GM12878 (cell line): Measurements from ENCODE around the gene MED13L. TPM values are rescaled to one million over a fixed set of nuclear protein-coding genes. Genes with fewer than 3 reads are reported as not detected.

Experiments used
- ATAC-seq: fragments of 200-7000 bp; cut with Tn5 transposase; 3 replicates; pipeline ENCODE4 v1.9.1; 2020; ENCODE audit warnings: mild to moderate bottlenecking, moderate library complexity
- BruUV-seq: library from RNA; stranded (reverse); fragments of 400-500 nt; replicated peaks from 2 replicates; lab custom pipeline; 2021; lab: Mats Ljungman, UMichigan
- CTCF ChIA-PET: fragments of 300-600 bp; sonication (Branson Sonifier 250); formaldehyde crosslinking; extraction: SDS; loops from one replicate; lab custom pipeline; 2021; ENCODE audit warnings: inconsistent platforms; lab: Yijun Ruan, JAX
- POLR2A ChIA-PET: fragments of 350-600 bp; formaldehyde crosslinking; extraction: SDS; loops from one replicate; lab custom pipeline; 2021; ENCODE audit warnings: inconsistent platforms; lab: Charles Lee
- RAD21 ChIA-PET: fragments of 300-600 bp; sonication (Branson Sonifier 250); formaldehyde crosslinking; loops from one replicate; lab custom pipeline; 2023; ENCODE audit warnings: antibody characterized with exemption; ENCODE audit not compliant: unreplicated experiment; lab: Charles Lee
- SMC1A ChIA-PET: fragments of 300-600 bp; sonication (Branson Sonifier 250); formaldehyde crosslinking; loops from one replicate; lab custom pipeline; 2023; ENCODE audit not compliant: unreplicated experiment, uncharacterized antibody; lab: Charles Lee
- DNase-seq: peaks from one replicate; pipeline ENCODE4 v3.0.0-alpha.2; 2011; ENCODE audit warnings: low read depth, low spot score
- FAIRE-seq: peaks from 3 replicates; lab custom pipeline; 2011; peaks lifted over from hg19 to GRCh38; lab: Jason Lieb, UNC
- H2AFZ ChIP-seq: 2 replicates; pipeline ENCODE4 v1.6.0; 2011; ENCODE audit warnings: low read depth, low read length, control low read depth; ENCODE audit not compliant: control insufficient read depth
- H3K27ac ChIP-seq: 2 replicates; pipeline ENCODE4 v1.5.1; 2011; ENCODE audit warnings: control low read depth; ENCODE audit not compliant: control insufficient read depth, insufficient read depth
- H3K27me3 ChIP-seq, 2 experiments: replicated peaks in 1 of 2; 2 replicates each; pipeline versions ENCODE4 v1.6.0 to v1.6.1; 2011; ENCODE audit warnings: low read length in 1 of 2; ENCODE audit not compliant: control insufficient read depth in 2 of 2, insufficient read depth in 2 of 2
- H3K36me3 ChIP-seq, 2 experiments: 2 replicates each; pipeline ENCODE4 v1.5.1; 2011; ENCODE audit warnings: low read length in 1 of 2; ENCODE audit not compliant: control insufficient read depth in 2 of 2, insufficient read depth in 2 of 2
- H3K4me1 ChIP-seq: 2 replicates; pipeline ENCODE4 v1.6.1; 2011; ENCODE audit warnings: mild to moderate bottlenecking, low read length, moderate library complexity, mixed read lengths; ENCODE audit not compliant: control insufficient read depth, insufficient read depth
- H3K4me2 ChIP-seq: 2 replicates; pipeline ENCODE4 v1.6.0; 2011; ENCODE audit warnings: control low read depth; ENCODE audit not compliant: control insufficient read depth, insufficient read depth
- H3K4me3 ChIP-seq: fragments of 200-600 bp; sonication (generic); 2 replicates; pipeline ENCODE4 v1.5.1; 2016
- H3K79me2 ChIP-seq: 2 replicates; pipeline ENCODE4 v1.6.0; 2011; ENCODE audit warnings: low read length; ENCODE audit not compliant: control insufficient read depth, insufficient read depth
- H3K9ac ChIP-seq: 2 replicates; pipeline ENCODE4 v1.8.0; 2011; ENCODE audit warnings: low read length, control low read depth, mixed read lengths; ENCODE audit not compliant: control insufficient read depth, insufficient read depth
- H3K9me3 ChIP-seq: replicated peaks from 3 replicates; pipeline ENCODE4 v1.5.1; 2011; ENCODE audit warnings: mild to moderate bottlenecking, low read length; ENCODE audit not compliant: control insufficient read depth, insufficient read depth
- H4K20me1 ChIP-seq: 2 replicates; pipeline ENCODE4 v1.6.0; 2011; ENCODE audit not compliant: control insufficient read depth, insufficient read depth
- FOXK2 ChIP-seq: fragments of 450-650 bp; IDR thresholded peaks from 2 replicates; pipeline ENCODE4 v1.6.1; 2017; ENCODE audit warnings: mild to moderate bottlenecking, moderate library complexity
- MXI1 ChIP-seq: fragments of 150-350 bp; IDR thresholded peaks from 2 replicates; pipeline ENCODE4 v1.6.1; 2011; ENCODE audit warnings: low read depth, mild to moderate bottlenecking, inconsistent platforms, low read length, improper control_type of control experiment
- POLR2A ChIP-seq: IDR thresholded peaks from 2 replicates; pipeline ENCODE4 v1.6.1; 2011; ENCODE audit warnings: low read depth, mild to moderate bottlenecking, low read length
- RAD51 ChIP-seq: fragments of 450-650 bp; IDR thresholded peaks from 2 replicates; pipeline ENCODE4 v1.6.1; 2016; ENCODE audit warnings: moderate library complexity, mild to moderate bottlenecking, inconsistent platforms
- SP1 ChIP-seq: IDR thresholded peaks from one replicate; pipeline ENCODE4 v1.6.1; 2011; ENCODE audit warnings: low read depth, low read length
- YBX1 ChIP-seq: fragments of 450-650 bp; IDR thresholded peaks from 2 replicates; pipeline ENCODE4 v1.6.1; 2016; ENCODE audit warnings: antibody characterized with exemption
- ZNF207 ChIP-seq: fragments of 450-650 bp; IDR thresholded peaks from 2 replicates; pipeline ENCODE4 v1.6.1; 2014; ENCODE audit warnings: antibody characterized with exemption, mild to moderate bottlenecking, borderline replicate concordance
- ZNF24 ChIP-seq: fragments of 450-650 bp; IDR thresholded peaks from 2 replicates; pipeline ENCODE4 v1.6.1; 2017; ENCODE audit warnings: antibody characterized with exemption, mild to moderate bottlenecking
- ZNF384 ChIP-seq: IDR thresholded peaks from 2 replicates; pipeline ENCODE4 v1.6.1; 2012; ENCODE audit warnings: low read depth, mild to moderate bottlenecking, low read length, improper control_type of control experiment, borderline replicate concordance
- WGBS: methylation state at CpG from one replicate; pipeline ENCODE4 v1.1.6; 2016; ENCODE audit warnings: low lambda C conversion rate; ENCODE audit not compliant: insufficient replicate concordance, insufficient coverage; ENCODE audit errors: missing lambda C conversion rate; 5-methylcytosine and 5-hydroxymethylcytosine counted together
- in situ Hi-C: fragments of 300-500 bp; cut with MboI; formaldehyde crosslinking; loops from 9 replicates; pipeline ENCODE4 v1.14.3; 2018; ENCODE audit warnings: mixed read lengths
- intact Hi-C: fragments of 100-400 bp; cut with micrococcal nuclease; formaldehyde crosslinking; loops from one replicate; pipeline ENCODE4 v1.14.2; 2022; ENCODE audit not compliant: unreplicated experiment
- polyA plus RNA-seq, 11 experiments: library from polyadenylated mRNA; depleted of rRNA in 4 of 11; unstranded in 6 of 11; stranded (reverse) in 5 of 11; fragments of >200 nt; fragmentation: Nextera tagmentation in 4 of 11; fragmentation: Illumina TruSeq in 1 of 11; extraction: Ambion mirVana in 4 of 11; extraction: Trizol in 1 of 11; gene quantifications; 1 replicate in 1 of 11; 2 replicates in 10 of 11; pipeline versions ENCODE4 v1.2.1 to v1.2.3, GENCODE V29; 2011 to 2016; ENCODE audit warnings: inconsistent platforms in 2 of 11, missing spikeins in 2 of 11, low read depth in 1 of 11
- total RNA-seq, 4 experiments: library from RNA; depleted of rRNA in 3 of 4; stranded (reverse); fragments of >200 nt in 3 of 4; fragmentation: Illumina TruSeq in 1 of 4; extraction: Trizol in 1 of 4; gene quantifications; 2 replicates each; pipeline versions ENCODE4 v1.2.1 to v1.2.3, GENCODE V29; 2013 to 2021
- TF ChIP-seq, protein P1 (sequence below): IDR thresholded peaks from 2 replicates; pipeline ENCODE4 v1.6.1; 2012; ENCODE audit warnings: improper control_type of control experiment, low read depth, low read length; ENCODE audit not compliant: insufficient replicate concordance

The MED13L gene
- total and polyA plus RNA-seq, 10 of the 15 experiments (the other 5 are each of a cell fraction or from before 2014, with no cell fraction given), result 3.7 to 30.1 (median 9.1) TPM

DNA sequence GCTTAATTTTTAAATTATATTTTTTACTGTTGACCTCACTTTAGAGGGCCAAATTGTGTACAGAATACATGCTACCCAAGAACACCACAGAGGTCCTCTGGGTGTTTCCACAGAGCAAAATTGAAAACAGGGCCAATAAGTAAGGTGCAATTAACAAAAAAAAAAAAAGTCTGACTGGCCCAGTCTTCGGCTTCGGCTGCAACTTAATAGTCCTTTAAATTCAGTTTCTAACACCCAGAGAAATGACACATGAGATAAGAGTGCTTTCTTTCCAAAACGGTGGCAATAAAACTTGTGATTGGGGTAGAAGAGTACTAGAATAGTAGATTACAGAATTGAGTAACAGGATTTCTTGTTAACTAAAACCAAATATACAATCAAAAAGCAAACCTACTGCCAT, 81.3 kb downstream of the MED13L start:
- DNase-seq (no peak), FAIRE-seq (no peak), ATAC-seq (peak; percentile 9; the same call in 1 of the 3 replicates)
- Histone ChIP-seq H3K27ac (peak overlapping the region; percentile 83), H3K9me3 (no peaks in the 10 kb centered on the region), H3K9ac (peak overlapping the region; percentile 34; the same call in 1 of the 2 replicates), H4K20me1 (no peaks in the 10 kb centered on the region), H2AFZ (no peak overlapping the region), H3K4me3 (no peak overlapping the region), H3K79me2 (peaks cover 11% of the 10 kb centered on the region), H3K4me2 (peak overlapping the region; percentile 61), H3K4me1 (peaks cover 22% of the 10 kb centered on the region; the same call in 1 of the 2 replicates), H3K36me3 (no peaks in the 10 kb centered on the region), H3K27me3 (no peaks in the 10 kb centered on the region)
- in situ Hi-C loops, result no loop called here
- BruUV-seq, result no TSS peak
- SMC1A ChIA-PET, result interaction anchor here (1.0 to 2.7 kb wide), 8 partner anchors 9 to 136 kb away, joined by 3 to 9 read pairs (median 4); no protein-coding TSS in a partner anchor
- intact Hi-C loops, result no loop called here
- WGBS, result 27% methylated on average over 3 of the region's 3 CpGs
- CTCF ChIA-PET, result interaction anchor here (1.1 to 4.0 kb wide), 3 partner anchors 22 to 258 kb away, joined by 3 to 18 read pairs (median 3); no protein-coding TSS in a partner anchor
- TF ChIP-seq ZNF384 (peak; percentile 54; the same call in 1 of the 2 replicates), ZNF207 (no peak)
- RAD21 ChIA-PET, result interaction anchor here (0.7 to 1.2 kb wide), 4 partner anchors 40 to 82 kb away, joined by 3 to 4 read pairs (median 3); partner anchors contain the start of gene MED13L
- POLR2A ChIA-PET, result interaction anchor here (0.9 kb wide), 1 partner anchor 9 kb away, joined by 7 read pairs; no protein-coding TSS in a partner anchor

DNA sequence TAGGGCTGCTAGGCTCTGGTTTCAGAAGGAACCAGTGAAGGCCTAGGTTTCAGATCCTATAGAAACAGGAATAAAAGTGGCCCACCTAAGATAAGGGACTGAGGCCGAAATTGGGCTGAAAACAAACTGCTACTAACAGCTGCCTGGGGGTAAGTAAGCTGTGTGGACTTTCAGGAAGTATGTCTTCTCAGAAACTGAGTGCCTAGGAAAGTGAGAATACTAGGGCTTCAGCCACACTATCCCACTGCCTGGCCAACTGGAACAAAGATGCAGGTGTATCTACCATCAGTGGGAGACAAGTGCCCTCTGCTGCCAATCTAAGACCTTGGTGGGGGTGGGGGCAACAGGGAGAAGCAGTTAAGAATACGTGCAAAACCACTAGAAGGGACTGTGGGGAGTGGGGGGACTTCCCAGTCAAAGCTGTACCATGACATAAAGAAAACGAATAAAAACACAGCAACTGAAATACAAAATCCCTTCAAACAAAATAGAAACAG, 82.5 kb downstream of the MED13L start:
- ChIA-PET CTCF (interaction anchor here (1.0 to 4.0 kb wide), 5 partner anchors 24 to 257 kb away, joined by 3 to 18 read pairs (median 5); no protein-coding TSS in a partner anchor), POLR2A (no interaction called here)
- no peak for TF ChIP-seq YBX1
- TF ChIP-seq SP1, result peak; percentile 50
- no peak for TF ChIP-seq MXI1
- TF ChIP-seq, protein P1, sequence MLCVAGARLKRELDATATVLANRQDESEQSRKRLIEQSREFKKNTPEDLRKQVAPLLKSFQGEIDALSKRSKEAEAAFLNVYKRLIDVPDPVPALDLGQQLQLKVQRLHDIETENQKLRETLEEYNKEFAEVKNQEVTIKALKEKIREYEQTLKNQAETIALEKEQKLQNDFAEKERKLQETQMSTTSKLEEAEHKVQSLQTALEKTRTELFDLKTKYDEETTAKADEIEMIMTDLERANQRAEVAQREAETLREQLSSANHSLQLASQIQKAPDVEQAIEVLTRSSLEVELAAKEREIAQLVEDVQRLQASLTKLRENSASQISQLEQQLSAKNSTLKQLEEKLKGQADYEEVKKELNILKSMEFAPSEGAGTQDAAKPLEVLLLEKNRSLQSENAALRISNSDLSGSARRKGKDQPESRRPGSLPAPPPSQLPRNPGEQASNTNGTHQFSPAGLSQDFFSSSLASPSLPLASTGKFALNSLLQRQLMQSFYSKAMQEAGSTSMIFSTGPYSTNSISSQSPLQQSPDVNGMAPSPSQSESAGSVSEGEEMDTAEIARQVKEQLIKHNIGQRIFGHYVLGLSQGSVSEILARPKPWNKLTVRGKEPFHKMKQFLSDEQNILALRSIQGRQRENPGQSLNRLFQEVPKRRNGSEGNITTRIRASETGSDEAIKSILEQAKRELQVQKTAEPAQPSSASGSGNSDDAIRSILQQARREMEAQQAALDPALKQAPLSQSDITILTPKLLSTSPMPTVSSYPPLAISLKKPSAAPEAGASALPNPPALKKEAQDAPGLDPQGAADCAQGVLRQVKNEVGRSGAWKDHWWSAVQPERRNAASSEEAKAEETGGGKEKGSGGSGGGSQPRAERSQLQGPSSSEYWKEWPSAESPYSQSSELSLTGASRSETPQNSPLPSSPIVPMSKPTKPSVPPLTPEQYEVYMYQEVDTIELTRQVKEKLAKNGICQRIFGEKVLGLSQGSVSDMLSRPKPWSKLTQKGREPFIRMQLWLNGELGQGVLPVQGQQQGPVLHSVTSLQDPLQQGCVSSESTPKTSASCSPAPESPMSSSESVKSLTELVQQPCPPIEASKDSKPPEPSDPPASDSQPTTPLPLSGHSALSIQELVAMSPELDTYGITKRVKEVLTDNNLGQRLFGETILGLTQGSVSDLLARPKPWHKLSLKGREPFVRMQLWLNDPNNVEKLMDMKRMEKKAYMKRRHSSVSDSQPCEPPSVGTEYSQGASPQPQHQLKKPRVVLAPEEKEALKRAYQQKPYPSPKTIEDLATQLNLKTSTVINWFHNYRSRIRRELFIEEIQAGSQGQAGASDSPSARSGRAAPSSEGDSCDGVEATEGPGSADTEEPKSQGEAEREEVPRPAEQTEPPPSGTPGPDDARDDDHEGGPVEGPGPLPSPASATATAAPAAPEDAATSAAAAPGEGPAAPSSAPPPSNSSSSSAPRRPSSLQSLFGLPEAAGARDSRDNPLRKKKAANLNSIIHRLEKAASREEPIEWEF, result no peak
- no peak; the same call in 1 of the 2 replicates for TF ChIP-seq ZNF384
- TF ChIP-seq FOXK2, result no peak
- TF ChIP-seq ZNF24, result no peak
- no peak for TF ChIP-seq RAD51
- TF ChIP-seq POLR2A, result no peak

More for the DNA sequence above, 82.5 kb downstream of the MED13L start:
- Histone ChIP-seq H3K79me2 (peaks cover 11% of the 10 kb centered on the region), H3K4me1 (peaks cover 22% of the 10 kb centered on the region; the same call in 1 of the 2 replicates), H3K27ac (peak overlapping the region; percentile 83), H3K27me3 (no peaks in the 10 kb centered on the region), H2AFZ (peak overlapping the region; percentile 32), H3K9ac (peak overlapping the region; percentile 54; the same call in 1 of the 2 replicates), H3K9me3 (no peaks in the 10 kb centered on the region), H4K20me1 (no peaks in the 10 kb centered on the region), H3K4me3 (peak overlapping the region; percentile 52), H3K36me3 (no peaks in the 10 kb centered on the region), H3K4me2 (peak overlapping the region; percentile 61)
- intact Hi-C loops, result loop anchor here (2.0 kb wide), 1 partner anchor 128 kb away; no protein-coding TSS in a partner anchor
- ChIA-PET SMC1A (interaction anchor here (1.0 to 2.7 kb wide), 10 partner anchors 8 to 57 kb away, joined by 3 to 9 read pairs (median 3); no protein-coding TSS in a partner anchor), RAD21 (interaction anchor here (0.9 to 1.6 kb wide), 7 partner anchors 18 to 364 kb away, joined by 3 to 8 read pairs (median 4); partner anchors contain the start of gene MAP1LC3B2)
- peak; percentile 86 for FAIRE-seq
- DNase-seq, result peak; percentile 79
- no TSS peak for BruUV-seq
- ATAC-seq, result peak; percentile 89
- 0% methylated on average over 3 of the region's 3 CpGs for WGBS
- in situ Hi-C loops, result no loop called here
